Measurements from ENCODE around the gene HNRNPC.
"Not testable (repeated sequence)": the region's sequence is repeated elsewhere in the genome, so short reads cannot be mapped to it uniquely, and the experiment has no call there.

Gene HNRNPC

DNA sequence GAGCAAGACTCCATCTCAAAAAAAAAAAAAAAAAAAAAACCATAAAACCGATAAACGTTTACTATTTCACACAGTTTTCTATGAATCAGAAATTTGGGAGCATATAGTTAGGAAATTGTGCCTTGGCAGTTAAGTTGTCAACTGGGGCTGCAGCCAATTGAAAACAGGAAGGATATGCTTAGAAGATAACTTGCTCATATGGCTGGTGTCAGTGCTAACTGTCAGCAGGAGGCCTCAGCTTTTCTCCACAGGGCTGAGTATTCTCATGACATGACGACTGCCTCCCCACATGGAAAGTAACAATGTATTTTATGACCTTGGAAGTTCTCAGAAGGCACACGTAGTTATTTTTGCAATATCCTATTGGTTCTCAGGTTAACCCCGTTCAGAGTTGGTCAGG, 83.8 kb downstream of the HNRNPC start:
- DNase-seq: no peak

DNA sequence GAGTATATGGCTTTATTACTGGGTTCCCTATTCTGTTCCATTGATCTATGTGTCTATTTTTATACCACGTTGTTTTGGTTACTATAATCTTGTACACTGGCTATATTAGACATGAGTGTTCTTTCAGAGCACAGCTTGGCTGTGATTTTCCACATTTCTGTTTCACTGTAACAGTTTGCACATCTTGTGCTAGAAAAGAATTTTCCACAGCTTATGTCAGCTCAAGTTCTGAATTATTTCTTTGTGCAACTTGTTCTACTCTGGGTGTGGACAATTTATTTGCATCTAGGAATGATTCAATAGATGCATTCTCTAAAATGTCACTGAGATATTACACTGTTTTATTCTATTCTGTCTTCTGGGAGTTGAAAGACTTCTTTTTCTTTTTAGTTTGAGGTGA, 85.0 kb downstream of the HNRNPC start:
- no peak for DNase-seq

DNA sequence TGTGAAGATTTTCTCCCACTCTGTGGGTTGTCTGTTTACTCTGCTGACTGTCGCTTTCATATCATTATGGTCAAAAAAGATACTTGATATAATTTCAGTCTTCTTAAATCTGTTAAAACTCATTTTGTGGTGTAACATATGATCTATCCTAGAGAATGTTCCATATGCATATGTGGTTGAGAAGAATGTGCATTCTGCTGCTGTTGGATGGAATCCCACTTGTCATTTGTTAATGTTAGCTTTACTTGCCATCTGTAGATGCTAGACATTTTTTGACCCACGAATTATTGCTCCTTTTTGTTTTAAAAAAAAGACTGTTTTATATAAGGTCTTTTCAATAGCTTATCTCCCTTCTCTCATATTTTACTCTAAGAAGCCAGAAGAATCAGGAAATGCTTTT, 87.1 kb downstream of the HNRNPC start:
- DNase-seq: no peak

DNA sequence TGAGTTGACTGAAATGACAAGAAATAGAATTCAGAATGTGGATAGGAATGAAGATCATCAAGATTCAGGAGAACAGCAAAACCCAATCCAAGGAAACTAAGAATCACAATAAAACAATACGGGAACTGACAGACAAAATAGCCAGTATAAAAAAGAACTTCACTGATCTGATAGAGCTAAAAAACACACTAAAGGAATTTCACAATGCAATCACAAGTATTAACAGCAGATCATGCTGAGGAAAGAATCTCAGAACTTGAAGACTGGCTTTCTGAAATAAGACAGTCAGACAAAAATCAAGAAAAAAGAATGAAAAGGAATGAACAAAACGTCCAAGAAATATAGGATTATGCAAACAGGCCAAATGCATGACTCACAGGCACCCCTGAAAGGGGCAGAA, 98.1 kb downstream of the HNRNPC start:
- DNase-seq: no peak

DNA sequence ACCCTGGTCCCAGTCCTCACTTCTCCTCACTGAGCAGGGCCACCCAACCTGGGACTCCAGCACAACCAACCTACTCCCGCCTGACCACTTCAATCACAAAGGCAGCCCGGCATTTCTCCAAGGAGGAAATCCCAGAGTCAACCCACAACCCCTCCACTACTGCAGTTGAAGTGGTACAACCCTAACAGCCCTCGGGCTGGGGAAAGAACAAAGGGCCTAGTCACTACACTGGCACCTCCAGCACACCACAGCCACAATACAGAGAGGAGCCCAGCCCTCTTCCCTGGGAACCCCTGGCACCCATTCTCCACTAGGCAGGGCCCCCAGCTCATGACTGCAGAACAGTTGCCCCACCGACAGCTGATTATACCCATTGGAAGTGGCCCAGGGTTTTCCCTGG, 99.7 kb downstream of the HNRNPC start:
- no peak for DNase-seq

DNA sequence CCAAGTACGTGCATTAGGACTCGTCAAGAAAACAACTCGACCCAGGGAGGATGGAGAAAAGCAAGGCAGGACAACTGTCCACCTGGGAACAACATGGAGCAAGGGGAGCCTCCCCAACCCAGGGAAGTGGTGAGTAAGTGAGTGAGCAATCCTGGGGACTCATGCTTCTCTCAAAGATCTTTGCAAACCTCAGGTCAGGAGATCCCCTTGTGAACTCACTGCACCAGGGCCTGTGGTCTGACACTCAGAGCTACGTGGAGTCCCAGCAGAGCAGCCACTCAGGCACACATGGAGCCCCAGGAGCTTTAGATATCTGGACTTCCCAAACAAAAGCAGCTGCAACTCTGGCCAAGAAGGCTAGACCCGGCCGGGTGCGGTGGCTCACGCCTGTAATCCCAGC, 101.2 kb downstream of the HNRNPC start:
- no peak for DNase-seq

DNA sequence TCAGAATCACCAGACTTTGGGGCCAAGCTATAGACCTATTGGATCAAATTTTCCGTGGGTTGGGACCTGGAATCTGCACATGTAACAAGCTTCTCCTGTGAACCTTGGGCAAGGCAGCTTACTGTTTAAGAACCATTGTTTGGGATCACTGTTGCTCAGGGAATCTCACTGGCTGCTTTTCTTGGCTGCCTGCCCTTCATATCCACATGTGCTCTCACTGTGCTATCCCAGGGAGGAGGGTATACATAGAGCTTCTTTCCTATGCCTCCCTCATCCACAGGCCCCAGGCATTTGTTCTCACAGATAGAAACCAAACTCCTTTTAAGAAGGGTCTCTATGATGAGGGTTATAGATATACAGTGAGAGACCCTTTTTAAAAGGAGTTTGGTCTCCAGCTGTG, 103.6 kb downstream of the HNRNPC start:
- DNase-seq: not testable (repeated sequence)

DNA sequence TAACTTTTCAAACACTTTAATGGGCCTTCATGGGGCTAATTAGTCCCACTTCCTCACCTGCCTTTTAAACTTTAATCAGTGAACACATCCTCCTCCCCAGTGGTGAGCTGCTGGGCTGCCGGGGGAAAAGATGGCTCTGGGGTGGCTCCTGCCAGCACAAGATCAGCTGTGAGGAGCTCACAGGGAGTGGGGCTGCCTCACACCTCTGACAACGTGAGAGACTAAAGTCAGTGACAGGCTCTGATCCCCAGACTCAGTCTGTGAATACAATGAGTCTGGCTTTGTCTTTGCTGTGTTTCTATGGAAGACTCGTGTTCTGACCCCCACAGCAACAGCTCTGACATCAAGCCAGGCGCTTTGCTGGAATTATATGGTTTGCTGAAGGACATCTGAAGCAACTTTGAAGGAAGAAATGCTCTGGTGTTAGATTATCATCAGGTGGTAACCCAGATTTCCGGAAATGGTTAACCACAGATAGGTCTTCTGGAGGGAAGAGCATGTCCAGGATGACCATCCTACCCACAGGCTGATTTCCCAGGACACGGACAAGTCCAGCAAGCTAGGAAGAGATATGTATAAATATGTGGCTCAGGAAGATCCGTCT, 104.1 kb downstream of the HNRNPC start:
- DNase-seq: not testable (repeated sequence)

DNA sequence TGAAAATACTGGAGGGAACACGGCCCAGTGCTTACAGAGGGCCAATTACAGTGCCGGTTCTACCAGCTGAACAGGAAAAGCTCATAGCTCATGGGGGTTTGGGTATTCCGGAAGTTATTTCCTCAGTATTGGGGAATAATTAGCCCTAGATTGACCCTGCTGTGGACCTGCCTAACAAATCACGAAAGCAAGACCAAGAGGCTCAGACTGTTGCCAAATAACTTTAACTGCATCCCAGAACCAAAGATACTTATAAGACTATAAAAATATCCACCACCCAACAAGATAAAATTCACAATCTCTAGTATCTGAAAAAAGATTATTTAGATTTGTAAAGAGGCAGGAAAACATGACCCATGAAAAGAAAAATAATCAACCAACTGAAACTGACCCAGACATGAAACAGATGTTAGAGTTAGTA, 105.4 kb downstream of the HNRNPC start:
- no peak for DNase-seq

DNA sequence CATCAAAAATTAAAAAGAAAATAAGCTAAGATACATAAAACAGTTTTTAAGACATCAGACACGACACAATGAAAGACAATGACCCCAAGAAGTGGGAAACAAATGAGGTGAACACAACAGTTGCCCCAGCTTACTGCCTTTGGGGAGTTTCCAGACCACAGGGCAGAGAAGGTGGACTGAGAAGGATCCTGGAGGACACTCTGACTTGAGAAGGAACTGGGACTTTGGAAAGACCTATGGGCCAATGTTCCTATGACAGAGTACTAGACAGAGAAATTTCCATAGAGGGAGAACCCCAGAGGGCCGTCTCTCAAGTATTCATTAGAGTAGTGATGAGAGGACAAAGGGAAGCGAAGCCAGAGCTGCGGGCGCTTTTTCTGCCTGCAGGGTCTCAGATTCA, 107.2 kb downstream of the HNRNPC start:
- no peak for DNase-seq

DNA sequence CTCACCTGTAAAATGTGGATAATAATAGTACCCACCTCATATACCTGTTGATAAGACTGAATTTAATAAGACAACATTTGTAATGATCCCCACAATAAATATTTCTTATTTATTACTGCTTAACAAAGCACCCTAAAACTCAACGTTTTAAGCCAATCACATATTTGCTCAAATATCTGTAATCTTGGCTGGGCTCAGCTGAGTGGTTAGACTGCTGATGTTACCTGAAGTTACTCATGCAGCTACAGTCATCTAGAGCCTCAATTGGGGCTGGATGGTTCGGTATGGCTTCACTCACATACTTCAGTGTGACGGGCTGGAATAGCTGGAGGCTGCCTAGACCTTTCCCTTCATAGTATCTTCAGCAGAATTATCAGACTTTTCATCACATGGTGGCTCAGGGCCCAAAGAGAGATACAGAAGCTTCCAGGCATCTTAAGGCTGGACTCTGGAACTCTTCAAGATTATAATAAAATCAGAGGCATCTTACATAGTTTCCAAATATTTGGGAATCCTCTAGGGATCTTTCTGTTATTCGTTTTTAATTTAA, 109.1 kb downstream of the HNRNPC start:
- no peak for DNase-seq

Data from NCI-H1092 (cell line).